ENCODE data around the gene SNORC. TPM values are rescaled to one million over a fixed set of nuclear protein-coding genes. Genes with fewer than 3 reads are reported as not detected.

SNORC gene
- total and polyA plus RNA-seq, 5 donors from 2014 or later, result 0.10 to 1.3 (median 0.15) TPM; not detected in 2

GRCh38 chr2:232857158-232857563, 12.9 kb upstream of the SNORC start:
- no peaks in the 10 kb centered on the region for H3K9me3 Mint-ChIP-seq
- Histone ChIP-seq H3K4me3 (ENCODE audit: low read depth, low read length) (no peak overlapping the region), H3K27ac (ENCODE audit: insufficient read depth, low read length, poor library complexity, severe bottlenecking) (no peak overlapping the region), H3K4me1 (ENCODE audit: control insufficient read depth, insufficient read depth, low read length, poor library complexity, severe bottlenecking) (no peaks in the 10 kb centered on the region), H3K27me3 (ENCODE audit: control insufficient read depth, insufficient read depth, low read length) (no peaks in the 10 kb centered on the region), H3K36me3 (ENCODE audit: control insufficient read depth, insufficient read depth, low read length) (peaks cover 53% of the 10 kb centered on the region), H3K9me3 (ENCODE audit: control insufficient read depth in 2 of 2, low read length in 2 of 2) (no peaks in the 10 kb centered on the region)
- ATAC-seq (ENCODE audit: low read depth in 2 of 2) (no peak), DNase-seq (no peak)
- no peak overlapping the region for H3K27ac Mint-ChIP-seq
- no peak overlapping the region for H3K4me3 Mint-ChIP-seq
- H3K36me3 Mint-ChIP-seq, result peaks cover 37% of the 10 kb centered on the region
- peaks cover 0 to 3% (median 0%) of the 10 kb centered on the region in 4 donors for H3K4me1 Mint-ChIP-seq
- no peaks in the 10 kb centered on the region for H3K27me3 Mint-ChIP-seq

DNA sequence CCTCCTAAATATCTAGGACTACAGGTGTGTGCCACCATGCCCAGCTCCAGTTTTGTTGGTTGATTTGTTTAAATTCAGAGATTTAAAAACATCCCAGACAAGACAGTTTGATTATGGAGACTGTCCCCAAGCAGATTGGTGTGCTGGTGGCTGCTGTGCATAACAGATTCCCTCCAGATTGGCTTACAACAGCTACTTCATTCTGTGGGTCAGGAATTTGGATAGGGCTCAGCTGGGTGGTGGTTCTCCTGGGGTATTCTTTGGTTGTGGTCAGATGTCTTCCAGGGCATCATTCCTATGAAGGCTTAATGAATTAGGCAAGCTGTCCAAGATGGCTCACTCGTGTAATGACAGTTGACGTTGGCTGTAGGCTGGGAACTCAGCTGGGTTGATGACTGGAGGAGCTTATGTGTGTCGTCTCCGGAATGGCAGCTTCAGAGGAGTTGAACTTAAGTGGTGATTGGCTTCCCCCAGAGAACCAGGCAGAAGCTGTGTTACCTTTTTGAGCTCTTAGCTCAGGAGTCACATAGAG, 10.6 kb upstream of the SNORC start:
- DNase-seq (no peak), ATAC-seq (ENCODE audit: low read depth in 2 of 2) (no peak)
- Histone ChIP-seq H3K27ac (ENCODE audit: insufficient read depth, low read length, poor library complexity, severe bottlenecking) (no peak overlapping the region), H3K27me3 (ENCODE audit: control insufficient read depth, insufficient read depth, low read length) (no peaks in the 10 kb centered on the region), H3K4me1 (ENCODE audit: control insufficient read depth, insufficient read depth, low read length, poor library complexity, severe bottlenecking) (no peaks in the 10 kb centered on the region), H3K9me3 (ENCODE audit: control insufficient read depth in 2 of 2, low read length in 2 of 2) (no peaks in the 10 kb centered on the region), H3K36me3 (ENCODE audit: control insufficient read depth, insufficient read depth, low read length) (peaks cover 48% of the 10 kb centered on the region), H3K4me3 (ENCODE audit: low read depth, low read length) (no peak overlapping the region)
- Mint-ChIP-seq H3K27me3 (no peaks in the 10 kb centered on the region), H3K36me3 (peaks cover 40% of the 10 kb centered on the region), H3K9me3 (no peaks in the 10 kb centered on the region), H3K4me1 (no peaks in the 10 kb centered on the region), H3K4me3 (no peak overlapping the region), H3K27ac (peak overlapping the region in 2 of 3 donors; percentile 76 to 85)

GRCh38 chr2:232860593-232861241, 9.3 kb upstream of the SNORC start:
- H3K4me1 Mint-ChIP-seq, result no peaks in the 10 kb centered on the region

GRCh38 chr2:232861353-232861752, 8.7 kb upstream of the SNORC start:
- Mint-ChIP-seq H3K27me3 (no peaks in the 10 kb centered on the region), H3K4me3 (no peak overlapping the region), H3K27ac (peak overlapping the region in 1 of 3 donors; percentile 52), H3K9me3 (no peaks in the 10 kb centered on the region), H3K36me3 (peaks cover 43% of the 10 kb centered on the region), H3K4me1 (no peaks in the 10 kb centered on the region)
- H3K4me1 ChIP-seq (ENCODE audit: control insufficient read depth, insufficient read depth, low read length, poor library complexity, severe bottlenecking), result no peaks in the 10 kb centered on the region
- no peaks in the 10 kb centered on the region for H3K9me3 ChIP-seq (ENCODE audit: control insufficient read depth in 2 of 2, low read length in 2 of 2)
- no peak overlapping the region for H3K4me3 ChIP-seq (ENCODE audit: low read depth, low read length)
- no peaks in the 10 kb centered on the region for H3K27me3 ChIP-seq (ENCODE audit: control insufficient read depth, insufficient read depth, low read length)
- no peak overlapping the region for H3K27ac ChIP-seq (ENCODE audit: insufficient read depth, low read length, poor library complexity, severe bottlenecking)
- DNase-seq (no peak), ATAC-seq (ENCODE audit: low read depth in 2 of 2) (no peak)
- peaks cover 35% of the 10 kb centered on the region for H3K36me3 ChIP-seq (ENCODE audit: control insufficient read depth, insufficient read depth, low read length)

More at GRCh38 chr2:232860593-232861241, 9.3 kb upstream of the SNORC start:
- H3K36me3 ChIP-seq (ENCODE audit: control insufficient read depth, insufficient read depth, low read length), result peaks cover 42% of the 10 kb centered on the region
- Mint-ChIP-seq H3K4me3 (no peak overlapping the region), H3K27ac (peak overlapping the region in 1 of 3 donors; percentile 52), H3K36me3 (peaks cover 41% of the 10 kb centered on the region), H3K27me3 (no peaks in the 10 kb centered on the region), H3K9me3 (no peaks in the 10 kb centered on the region)
- H3K4me3 ChIP-seq (ENCODE audit: low read depth, low read length), result no peak overlapping the region
- ATAC-seq (ENCODE audit: low read depth in 2 of 2), result no peak
- no peaks in the 10 kb centered on the region for H3K27me3 ChIP-seq (ENCODE audit: control insufficient read depth, insufficient read depth, low read length)
- DNase-seq, result no peak
- H3K9me3 ChIP-seq (ENCODE audit: control insufficient read depth in 2 of 2, low read length in 2 of 2), result no peaks in the 10 kb centered on the region
- no peak overlapping the region for H3K27ac ChIP-seq (ENCODE audit: insufficient read depth, low read length, poor library complexity, severe bottlenecking)
- no peaks in the 10 kb centered on the region for H3K4me1 ChIP-seq (ENCODE audit: control insufficient read depth, insufficient read depth, low read length, poor library complexity, severe bottlenecking)

DNA sequence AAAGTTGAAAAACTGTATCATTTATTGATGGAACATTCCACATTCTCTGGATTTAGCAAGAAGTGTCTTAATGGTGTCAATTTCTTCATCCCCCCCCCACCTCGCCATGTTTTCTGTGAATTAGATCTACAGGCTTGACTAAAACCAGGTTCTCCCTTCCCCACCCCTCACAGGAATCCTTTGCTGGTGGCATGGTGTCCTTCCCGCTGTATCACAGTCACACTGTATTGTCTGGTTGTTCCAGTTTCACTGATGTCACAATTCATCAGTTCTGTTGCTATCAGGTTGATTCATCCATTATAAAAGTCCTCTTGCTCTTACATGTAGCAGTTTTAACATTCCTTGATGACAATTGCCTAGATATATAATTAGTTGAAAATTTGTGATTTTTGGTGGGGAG, 6.1 kb upstream of the SNORC start:
- no peaks in the 10 kb centered on the region for H3K27me3 ChIP-seq (ENCODE audit: control insufficient read depth, insufficient read depth, low read length)
- Mint-ChIP-seq H3K36me3 (peaks cover 25% of the 10 kb centered on the region), H3K27me3 (no peaks in the 10 kb centered on the region), H3K4me3 (no peak overlapping the region), H3K9me3 (no peaks in the 10 kb centered on the region), H3K27ac (peak overlapping the region in 2 of 3 donors; percentile 54 to 59), H3K4me1 (no peaks in the 10 kb centered on the region)
- ATAC-seq (ENCODE audit: low read depth in 2 of 2) (no peak), DNase-seq (no peak)
- H3K9me3 ChIP-seq (ENCODE audit: control insufficient read depth in 2 of 2, low read length in 2 of 2), result no peaks in the 10 kb centered on the region
- H3K36me3 ChIP-seq (ENCODE audit: control insufficient read depth, insufficient read depth, low read length), result peaks cover 10% of the 10 kb centered on the region
- no peak overlapping the region for H3K27ac ChIP-seq (ENCODE audit: insufficient read depth, low read length, poor library complexity, severe bottlenecking)
- no peaks in the 10 kb centered on the region for H3K4me1 ChIP-seq (ENCODE audit: control insufficient read depth, insufficient read depth, low read length, poor library complexity, severe bottlenecking)
- H3K4me3 ChIP-seq (ENCODE audit: low read depth, low read length), result no peak overlapping the region

GRCh38 chr2:232865165-232865564, 4.9 kb upstream of the SNORC start:
- Mint-ChIP-seq H3K36me3 (peaks cover 18% of the 10 kb centered on the region), H3K9me3 (no peaks in the 10 kb centered on the region), H3K27ac (no peak overlapping the region), H3K4me3 (no peak overlapping the region), H3K4me1 (no peaks in the 10 kb centered on the region), H3K27me3 (peaks cover 7% of the 10 kb centered on the region)
- Histone ChIP-seq H3K27ac (ENCODE audit: insufficient read depth, low read length, poor library complexity, severe bottlenecking) (no peak overlapping the region), H3K4me3 (ENCODE audit: low read depth, low read length) (no peak overlapping the region), H3K9me3 (ENCODE audit: control insufficient read depth in 2 of 2, low read length in 2 of 2) (no peaks in the 10 kb centered on the region), H3K36me3 (ENCODE audit: control insufficient read depth, insufficient read depth, low read length) (no peaks in the 10 kb centered on the region), H3K27me3 (ENCODE audit: control insufficient read depth, insufficient read depth, low read length) (no peaks in the 10 kb centered on the region), H3K4me1 (ENCODE audit: control insufficient read depth, insufficient read depth, low read length, poor library complexity, severe bottlenecking) (no peaks in the 10 kb centered on the region)
- no peak for DNase-seq
- no peak for ATAC-seq (ENCODE audit: low read depth in 2 of 2)

DNA sequence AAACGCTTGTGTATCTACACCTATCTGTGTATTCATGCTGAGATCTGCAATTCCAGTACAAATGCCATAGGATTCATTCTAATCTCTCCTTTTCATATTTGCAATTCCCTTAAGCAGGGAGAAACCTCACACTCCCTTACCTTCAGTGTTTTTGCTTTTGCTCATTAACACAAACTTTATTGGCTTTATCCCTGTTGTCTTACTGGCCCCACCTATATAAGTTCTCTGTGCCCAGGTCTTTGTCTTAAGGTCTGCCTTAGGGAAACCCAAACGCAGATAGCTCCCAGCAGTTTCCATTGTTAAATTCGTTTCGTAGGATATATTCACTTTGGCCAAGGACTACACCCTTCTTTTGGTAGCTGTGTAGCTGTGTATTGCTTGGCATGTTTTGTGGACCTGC, 4.0 kb upstream of the SNORC start:
- no peak for DNase-seq
- no peak for ATAC-seq (ENCODE audit: low read depth in 2 of 2)
- H3K27me3 Mint-ChIP-seq, result peaks cover 7% of the 10 kb centered on the region
- no peaks in the 10 kb centered on the region for H3K4me1 Mint-ChIP-seq
- Histone ChIP-seq H3K9me3 (ENCODE audit: control insufficient read depth in 2 of 2, low read length in 2 of 2) (no peaks in the 10 kb centered on the region), H3K36me3 (ENCODE audit: control insufficient read depth, insufficient read depth, low read length) (no peaks in the 10 kb centered on the region), H3K4me3 (ENCODE audit: low read depth, low read length) (no peak overlapping the region), H3K27ac (ENCODE audit: insufficient read depth, low read length, poor library complexity, severe bottlenecking) (no peak overlapping the region), H3K27me3 (ENCODE audit: control insufficient read depth, insufficient read depth, low read length) (no peaks in the 10 kb centered on the region), H3K4me1 (ENCODE audit: control insufficient read depth, insufficient read depth, low read length, poor library complexity, severe bottlenecking) (no peaks in the 10 kb centered on the region)
- no peak overlapping the region for H3K4me3 Mint-ChIP-seq
- H3K36me3 Mint-ChIP-seq, result peaks cover 11% of the 10 kb centered on the region
- peak overlapping the region in 1 of 3 donors; percentile 13 for H3K27ac Mint-ChIP-seq
- H3K9me3 Mint-ChIP-seq, result no peaks in the 10 kb centered on the region
